ENCODE results near the gene KLHL20.

DNA sequence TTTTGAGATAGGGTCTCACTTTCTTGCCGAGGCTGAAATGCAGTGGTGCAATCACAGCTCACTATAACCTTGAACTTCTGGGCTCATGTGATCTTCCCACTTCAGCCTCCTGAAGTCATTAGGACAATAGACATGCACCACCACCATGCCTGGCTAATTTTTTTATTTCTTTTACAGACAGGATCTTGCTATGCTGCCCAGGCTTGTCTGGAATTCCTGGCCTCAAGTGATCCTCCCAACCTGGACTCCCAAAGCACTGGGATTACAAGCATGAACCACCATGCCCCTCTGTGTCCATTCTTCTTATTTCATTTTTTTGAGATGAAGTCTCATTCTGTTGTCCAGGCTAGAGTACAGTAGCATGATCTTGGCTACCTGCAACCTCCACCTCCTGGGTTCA, 12.0 kb upstream of the KLHL20 start:
- TF ChIP-seq, protein P1, sequence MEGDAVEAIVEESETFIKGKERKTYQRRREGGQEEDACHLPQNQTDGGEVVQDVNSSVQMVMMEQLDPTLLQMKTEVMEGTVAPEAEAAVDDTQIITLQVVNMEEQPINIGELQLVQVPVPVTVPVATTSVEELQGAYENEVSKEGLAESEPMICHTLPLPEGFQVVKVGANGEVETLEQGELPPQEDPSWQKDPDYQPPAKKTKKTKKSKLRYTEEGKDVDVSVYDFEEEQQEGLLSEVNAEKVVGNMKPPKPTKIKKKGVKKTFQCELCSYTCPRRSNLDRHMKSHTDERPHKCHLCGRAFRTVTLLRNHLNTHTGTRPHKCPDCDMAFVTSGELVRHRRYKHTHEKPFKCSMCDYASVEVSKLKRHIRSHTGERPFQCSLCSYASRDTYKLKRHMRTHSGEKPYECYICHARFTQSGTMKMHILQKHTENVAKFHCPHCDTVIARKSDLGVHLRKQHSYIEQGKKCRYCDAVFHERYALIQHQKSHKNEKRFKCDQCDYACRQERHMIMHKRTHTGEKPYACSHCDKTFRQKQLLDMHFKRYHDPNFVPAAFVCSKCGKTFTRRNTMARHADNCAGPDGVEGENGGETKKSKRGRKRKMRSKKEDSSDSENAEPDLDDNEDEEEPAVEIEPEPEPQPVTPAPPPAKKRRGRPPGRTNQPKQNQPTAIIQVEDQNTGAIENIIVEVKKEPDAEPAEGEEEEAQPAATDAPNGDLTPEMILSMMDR (IDR thresholded peaks at IDR 0.05): no peak
- no peak for TF ChIP-seq POLR2A (IDR thresholded peaks at IDR 0.05)
